ENCODE results near the gene CDKN3.
"Not testable (repeated sequence)": the region's sequence is repeated elsewhere in the genome, so short reads cannot be mapped to it uniquely, and the experiment has no call there.

The CDKN3 gene

GRCh38 chr14:54370323-54371198 lies 26.2 kb upstream of the CDKN3 start:
- no peak for DNase-seq

- no peak for DNase-seq
Measured at GRCh38 chr14:54374117-54374884, 22.5 kb upstream of the CDKN3 start.

- no peak for DNase-seq
Measured at GRCh38 chr14:54377501-54377900, 19.3 kb upstream of the CDKN3 start.

DNA sequence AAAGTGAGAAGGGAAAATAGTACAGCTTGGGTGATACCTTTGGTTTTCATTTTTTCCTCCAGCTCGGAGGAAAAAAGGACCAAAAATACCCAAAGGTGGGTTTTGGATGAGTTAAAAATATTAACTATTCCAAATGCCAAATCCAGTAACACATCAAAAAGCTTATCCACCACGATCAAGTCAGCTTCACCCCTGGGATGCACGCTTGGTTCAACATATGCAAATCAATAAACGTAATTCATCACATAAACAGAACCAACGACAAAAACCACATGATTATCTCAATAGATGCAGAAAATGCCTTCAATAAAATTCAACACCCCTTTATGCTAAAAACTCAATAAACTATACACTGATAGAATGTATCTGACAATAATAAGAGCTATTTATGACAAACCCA lies 17.9 kb upstream of the CDKN3 start:
- not testable (repeated sequence) for DNase-seq

DNA sequence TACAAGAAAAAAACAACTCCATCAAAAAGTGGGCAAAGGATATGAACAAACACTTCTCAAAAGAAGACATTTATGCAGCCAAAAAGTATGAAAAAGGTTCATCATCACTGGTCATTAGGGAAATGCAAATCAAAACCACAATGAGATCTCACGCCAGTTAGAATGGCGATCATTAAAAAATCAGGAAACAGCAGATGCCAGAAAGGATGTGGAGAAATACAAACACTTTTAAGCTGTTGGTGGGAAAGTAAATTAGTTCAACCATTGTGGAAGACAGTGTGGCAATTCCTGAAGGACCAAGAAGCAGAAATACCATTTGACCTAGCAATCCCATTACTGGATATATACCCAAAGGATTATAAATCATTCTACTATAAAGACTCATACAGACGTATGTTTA lies 16.2 kb upstream of the CDKN3 start:
- not testable (repeated sequence) for DNase-seq

GRCh38 chr14:54381821-54382220 lies 15.0 kb upstream of the CDKN3 start:
- no peak for DNase-seq

DNA sequence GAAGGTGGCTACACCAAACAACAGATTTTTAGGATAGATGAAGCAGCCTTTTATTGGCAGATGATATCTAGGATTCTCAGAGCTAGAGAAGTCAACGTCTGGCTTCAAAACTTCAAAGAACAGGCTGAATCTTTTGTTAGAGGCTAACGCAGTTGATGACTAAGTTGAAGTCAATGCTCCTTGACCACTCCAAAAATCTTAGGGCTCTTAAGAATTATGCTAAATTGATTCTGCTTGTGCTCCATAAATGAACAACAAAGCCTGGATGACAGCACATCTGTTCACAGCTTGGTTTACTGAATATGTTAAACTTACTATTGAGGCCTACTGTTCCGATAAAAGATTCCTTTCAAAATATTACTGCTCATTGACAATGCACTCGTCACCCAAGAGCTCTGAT lies 13.0 kb upstream of the CDKN3 start:
- DNase-seq = no peak

- no peak for DNase-seq
Measured at GRCh38 chr14:54385556-54385955, 11.3 kb upstream of the CDKN3 start.

DNA sequence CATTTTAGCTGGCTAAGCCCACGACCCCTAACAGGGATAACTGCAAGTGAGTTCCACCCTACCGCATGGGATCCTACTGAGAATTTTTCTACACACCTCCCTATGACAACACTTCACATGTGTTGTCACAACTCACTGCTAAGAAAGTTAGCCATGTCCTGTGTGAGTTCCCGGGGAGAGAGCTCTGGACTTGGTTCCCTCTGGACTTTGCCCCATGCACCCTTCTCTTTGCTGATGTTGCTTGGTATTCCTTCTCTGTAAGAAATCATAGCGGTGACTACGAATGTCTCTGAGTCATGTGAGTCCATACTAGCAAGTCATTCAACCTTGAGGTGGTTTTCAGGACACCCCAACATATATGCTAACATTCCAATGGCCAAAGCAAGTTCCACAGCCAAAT lies 9.5 kb upstream of the CDKN3 start:
- DNase-seq = no peak

DNA sequence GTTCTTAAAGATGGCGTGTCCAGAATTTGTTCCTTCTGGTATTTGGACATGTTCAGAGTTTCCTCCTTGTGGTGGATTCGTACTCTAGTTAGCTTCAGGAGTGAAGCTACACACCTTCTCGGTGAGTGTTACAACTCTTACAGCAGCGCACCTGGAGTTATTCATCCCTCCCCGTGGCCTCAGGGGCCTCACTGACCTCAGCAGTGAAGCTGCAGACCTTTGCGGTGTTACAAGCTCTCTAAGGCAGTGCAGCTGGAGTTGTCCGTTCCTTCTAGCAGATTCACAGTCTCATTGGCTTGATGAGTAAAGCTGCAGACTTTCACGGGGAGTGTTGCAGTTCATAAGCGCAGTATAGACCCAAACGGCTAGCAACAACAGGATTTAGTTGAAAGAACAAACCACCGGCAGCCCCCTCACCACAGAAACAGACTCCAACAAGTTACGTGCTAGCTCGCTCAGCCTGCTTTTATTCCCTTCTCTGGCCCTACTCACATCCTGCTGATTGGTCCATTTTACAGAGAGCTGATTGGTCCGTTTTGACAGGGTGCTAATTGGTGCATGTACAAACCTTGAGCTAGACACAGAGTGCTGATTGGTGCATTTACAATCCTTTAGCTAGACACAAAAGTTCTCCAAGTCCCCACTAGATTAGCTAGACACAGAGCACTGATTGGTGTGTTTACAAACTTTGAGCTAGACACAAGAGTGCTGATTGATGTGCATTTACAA lies 4.5 kb upstream of the CDKN3 start:
- DNase-seq = no peak

DNA sequence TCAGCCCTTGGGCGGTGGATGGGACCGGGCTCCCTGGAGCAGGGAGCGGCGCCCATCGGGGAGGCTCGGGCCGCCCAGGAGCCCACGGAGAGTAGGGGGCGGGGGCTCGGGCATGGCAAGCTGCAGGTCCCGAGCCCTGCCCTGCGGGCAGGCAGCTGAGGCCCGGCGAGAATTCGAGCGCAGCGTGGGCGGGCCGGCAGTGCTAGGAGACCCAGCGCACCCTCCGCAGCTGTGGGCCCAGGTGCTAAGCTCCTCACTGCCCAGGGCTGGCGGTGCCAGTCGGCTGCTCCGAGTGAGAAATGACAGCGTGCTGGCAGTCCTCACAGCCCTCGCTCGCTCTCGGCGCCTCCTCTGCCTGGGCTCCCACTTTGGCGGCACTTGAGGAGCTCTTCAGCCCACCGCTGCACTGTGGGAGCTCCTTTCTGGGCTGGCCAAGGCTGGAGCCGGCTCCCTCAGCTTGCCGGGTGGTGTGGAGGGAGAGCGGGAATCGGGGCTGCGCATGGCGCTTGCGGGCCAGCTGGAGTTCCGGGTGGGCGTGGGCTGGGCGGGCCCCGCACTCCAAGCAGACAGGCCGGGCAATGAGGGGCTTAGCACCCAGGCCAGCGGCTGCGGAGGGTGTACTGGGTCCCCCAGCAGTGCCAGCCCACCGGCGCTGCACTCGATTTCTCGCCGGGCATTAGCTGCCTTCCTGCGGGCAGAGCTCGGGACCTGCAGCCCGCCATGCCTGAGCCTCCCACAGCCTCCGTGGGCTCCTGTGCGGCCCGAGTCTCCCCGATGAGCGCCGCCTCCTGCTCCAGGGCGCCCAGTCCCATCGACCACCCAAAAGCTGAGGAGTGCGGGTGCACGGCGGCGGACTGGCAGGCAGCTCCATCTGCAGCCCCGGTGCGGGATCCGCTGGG lies 3.6 kb upstream of the CDKN3 start:
- DNase-seq = not testable (repeated sequence)

DNA sequence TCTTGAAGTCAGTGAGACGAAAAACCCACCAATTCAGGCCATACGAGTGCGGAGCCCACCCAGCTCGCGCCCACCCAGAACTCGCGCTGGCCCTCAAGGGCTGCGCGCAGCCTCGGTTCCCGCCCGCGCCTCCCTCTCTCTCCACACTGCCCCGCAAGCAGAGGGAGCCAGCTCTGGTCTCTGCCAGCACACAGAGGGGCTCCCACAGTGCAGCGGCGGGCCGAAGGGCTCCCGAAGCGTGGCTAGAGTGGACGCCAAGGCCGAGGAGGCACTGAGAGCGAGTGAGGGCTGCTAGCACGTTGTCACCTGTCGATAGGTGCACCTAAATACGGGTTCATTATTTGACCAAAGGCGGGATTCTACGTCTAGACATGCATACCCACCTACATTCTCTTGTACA lies 2.2 kb upstream of the CDKN3 start:
- DNase-seq = no peak

DNA sequence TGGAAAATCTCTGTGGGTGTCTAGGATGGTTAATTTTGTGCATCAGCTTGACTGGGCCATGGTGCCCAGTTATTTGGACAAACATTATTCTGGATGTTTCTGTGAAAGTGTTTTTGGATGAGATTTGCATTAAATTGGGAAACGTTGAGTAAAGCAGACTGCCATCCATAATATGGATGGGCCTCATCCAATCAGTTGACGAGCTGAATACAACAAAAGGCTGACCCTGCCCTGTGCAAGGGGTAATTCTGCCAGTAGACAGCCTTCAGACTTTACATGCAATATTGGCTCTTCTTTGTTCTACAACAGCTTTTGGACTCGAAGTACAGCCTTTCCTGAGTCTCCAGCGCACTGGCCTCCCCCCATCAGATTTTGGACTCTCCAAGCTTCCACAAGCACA lies 1.5 kb upstream of the CDKN3 start:
- DNase-seq = no peak

DNA sequence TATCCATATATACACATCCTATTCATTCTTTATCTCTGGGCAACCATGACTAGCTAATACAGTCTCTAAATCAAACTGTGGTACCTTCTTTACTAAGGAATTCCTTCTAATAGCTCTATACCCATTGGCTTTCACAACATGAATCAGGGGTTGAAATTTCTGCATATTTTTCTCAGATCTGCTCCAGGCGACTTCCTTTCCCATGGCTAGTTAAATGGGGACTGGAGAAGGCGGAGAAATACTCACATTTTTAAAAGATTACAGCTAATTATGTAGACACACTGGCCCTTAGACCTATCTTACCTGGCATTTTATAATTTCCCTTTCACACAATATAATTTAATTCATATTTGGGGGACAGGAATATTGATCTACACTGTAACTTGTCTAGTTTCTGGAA lies 1.1 kb upstream of the CDKN3 start:
- DNase-seq = no peak

GRCh38 chr14:54396183-54396492 lies 669 bp upstream of the CDKN3 start:
- DNase-seq = no peak

- DNase-seq = no peak
Measured at GRCh38 chr14:54399560-54399959, 2.8 kb downstream of the CDKN3 start.

GRCh38 chr14:54403401-54404005 lies 6.7 kb downstream of the CDKN3 start:
- not testable (repeated sequence) for DNase-seq

- no peak for DNase-seq
Measured at GRCh38 chr14:54410215-54410614, 13.4 kb downstream of the CDKN3 start.

- no peak for DNase-seq
Measured at GRCh38 chr14:54411371-54411770, 14.6 kb downstream of the CDKN3 start.

DNA sequence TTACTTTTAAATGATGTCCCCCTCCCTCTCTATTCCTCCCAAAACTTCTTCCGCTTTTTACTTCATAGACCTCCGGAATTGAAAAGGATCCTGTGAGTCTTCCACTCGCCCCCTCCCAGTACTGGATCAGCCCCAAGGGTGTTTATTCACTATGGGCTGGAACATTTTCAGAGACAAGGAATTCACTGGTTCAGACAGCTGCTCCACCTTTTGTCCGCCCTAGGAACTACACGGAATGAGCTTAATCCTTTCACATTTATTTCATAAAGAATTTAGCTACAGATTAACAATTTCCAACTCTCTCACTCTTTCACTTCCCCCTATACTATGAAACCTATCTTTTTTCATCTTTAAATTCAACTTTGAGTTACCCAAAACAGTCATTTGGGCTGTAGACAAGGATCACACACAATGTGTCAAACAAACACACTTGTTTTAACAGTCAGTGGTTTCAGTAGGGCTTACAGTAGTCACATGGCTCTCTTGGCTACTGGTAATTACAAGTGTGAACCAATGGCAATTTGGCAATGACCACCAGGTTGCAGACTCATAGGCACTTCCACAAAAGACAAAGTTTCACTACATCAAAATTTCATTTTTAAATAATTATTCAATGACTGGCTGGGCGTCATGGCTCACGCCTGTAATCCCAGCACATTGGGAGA lies 23.8 kb downstream of the CDKN3 start:
- no peak for DNase-seq

GRCh38 chr14:54423991-54424390 lies 27.2 kb downstream of the CDKN3 start:
- DNase-seq = no peak

DNA sequence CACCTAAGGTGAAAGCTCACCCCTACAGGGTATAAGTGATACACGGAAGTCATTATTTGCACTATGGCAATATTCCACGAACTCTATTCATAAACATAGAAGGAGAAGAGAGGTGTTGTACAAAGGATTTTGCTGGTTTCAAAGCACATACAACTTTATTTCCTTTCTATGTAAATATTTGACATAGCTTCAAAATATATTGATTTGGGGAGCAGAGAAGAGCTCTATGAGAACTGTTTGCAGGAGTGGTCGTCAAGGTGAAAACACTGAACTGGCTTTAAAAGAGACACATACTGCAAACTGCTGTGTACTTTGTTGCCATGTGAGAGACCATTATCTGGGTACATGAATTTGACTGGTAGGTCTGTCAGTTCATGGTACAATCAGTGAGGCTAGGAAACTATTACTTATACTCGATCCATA lies 27.7 kb downstream of the CDKN3 start:
- DNase-seq = no peak
